ENCODE measurements around the gene HGF.

The HGF gene

GRCh38 chr7:81774551-81774950 lies 4.7 kb upstream of the HGF start:
- TF ChIP-seq ZFP30 (CRISPR knock-in tag; IDR thresholded peaks at IDR 0.05) (no peak), TSHZ2 (CRISPR knock-in tag; IDR thresholded peaks at IDR 0.05) (no peak), GLIS3 (CRISPR knock-in tag; IDR thresholded peaks at IDR 0.05) (no peak), TOX (CRISPR knock-in tag; IDR thresholded peaks at IDR 0.05; ENCODE audit: borderline replicate concordance) (no peak), ZNF70 (CRISPR knock-in tag; IDR thresholded peaks at IDR 0.05) (no peak), OSR1 (CRISPR knock-in tag; IDR thresholded peaks at IDR 0.05) (no peak), ZNF565 (CRISPR knock-in tag; conservative IDR thresholded peaks at IDR 0.05; ENCODE audit: low read depth) (no peak), ARNTL (CRISPR knock-in tag; IDR thresholded peaks at IDR 0.05; ENCODE audit: borderline replicate concordance, low read depth) (no peak), ZFP3 (CRISPR knock-in tag; IDR thresholded peaks at IDR 0.05) (no peak), SNAI2 (CRISPR knock-in tag; IDR thresholded peaks at IDR 0.05) (no peak), ZNF8 (CRISPR knock-in tag; IDR thresholded peaks at IDR 0.05) (no peak), ESRRG (CRISPR knock-in tag; IDR thresholded peaks at IDR 0.05) (no peak), ZC3H10 (CRISPR knock-in tag; IDR thresholded peaks at IDR 0.05) (no peak)
- TF ChIP-seq, protein P1, sequence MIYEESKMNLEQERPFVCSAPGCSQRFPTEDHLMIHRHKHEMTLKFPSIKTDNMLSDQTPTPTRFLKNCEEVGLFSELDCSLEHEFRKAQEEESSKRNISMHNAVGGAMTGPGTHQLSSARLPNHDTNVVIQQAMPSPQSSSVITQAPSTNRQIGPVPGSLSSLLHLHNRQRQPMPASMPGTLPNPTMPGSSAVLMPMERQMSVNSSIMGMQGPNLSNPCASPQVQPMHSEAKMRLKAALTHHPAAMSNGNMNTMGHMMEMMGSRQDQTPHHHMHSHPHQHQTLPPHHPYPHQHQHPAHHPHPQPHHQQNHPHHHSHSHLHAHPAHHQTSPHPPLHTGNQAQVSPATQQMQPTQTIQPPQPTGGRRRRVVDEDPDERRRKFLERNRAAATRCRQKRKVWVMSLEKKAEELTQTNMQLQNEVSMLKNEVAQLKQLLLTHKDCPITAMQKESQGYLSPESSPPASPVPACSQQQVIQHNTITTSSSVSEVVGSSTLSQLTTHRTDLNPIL (CRISPR knock-in tag; IDR thresholded peaks at IDR 0.05; ENCODE audit: low read depth): no peak
- ATAC-seq: no peak

- TF ChIP-seq ARNTL (CRISPR knock-in tag; IDR thresholded peaks at IDR 0.05; ENCODE audit: borderline replicate concordance, low read depth): no peak
- TF ChIP-seq ZC3H10 (CRISPR knock-in tag; IDR thresholded peaks at IDR 0.05): no peak
- TF ChIP-seq ZFP30 (CRISPR knock-in tag; IDR thresholded peaks at IDR 0.05): no peak
- no peak for TF ChIP-seq ZNF8 (CRISPR knock-in tag; IDR thresholded peaks at IDR 0.05)
- no peak for TF ChIP-seq CSDC2 (CRISPR knock-in tag; IDR thresholded peaks at IDR 0.05)
- no peak for TF ChIP-seq GLIS3 (CRISPR knock-in tag; IDR thresholded peaks at IDR 0.05)
- no peak for TF ChIP-seq ISL1 (CRISPR knock-in tag; IDR thresholded peaks at IDR 0.05)
- TF ChIP-seq, protein P2, sequence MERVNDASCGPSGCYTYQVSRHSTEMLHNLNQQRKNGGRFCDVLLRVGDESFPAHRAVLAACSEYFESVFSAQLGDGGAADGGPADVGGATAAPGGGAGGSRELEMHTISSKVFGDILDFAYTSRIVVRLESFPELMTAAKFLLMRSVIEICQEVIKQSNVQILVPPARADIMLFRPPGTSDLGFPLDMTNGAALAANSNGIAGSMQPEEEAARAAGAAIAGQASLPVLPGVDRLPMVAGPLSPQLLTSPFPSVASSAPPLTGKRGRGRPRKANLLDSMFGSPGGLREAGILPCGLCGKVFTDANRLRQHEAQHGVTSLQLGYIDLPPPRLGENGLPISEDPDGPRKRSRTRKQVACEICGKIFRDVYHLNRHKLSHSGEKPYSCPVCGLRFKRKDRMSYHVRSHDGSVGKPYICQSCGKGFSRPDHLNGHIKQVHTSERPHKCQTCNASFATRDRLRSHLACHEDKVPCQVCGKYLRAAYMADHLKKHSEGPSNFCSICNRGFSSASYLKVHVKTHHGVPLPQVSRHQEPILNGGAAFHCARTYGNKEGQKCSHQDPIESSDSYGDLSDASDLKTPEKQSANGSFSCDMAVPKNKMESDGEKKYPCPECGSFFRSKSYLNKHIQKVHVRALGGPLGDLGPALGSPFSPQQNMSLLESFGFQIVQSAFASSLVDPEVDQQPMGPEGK (CRISPR knock-in tag; IDR thresholded peaks at IDR 0.05; ENCODE audit: borderline replicate concordance): no peak
- no peak for TF ChIP-seq TSHZ2 (CRISPR knock-in tag; IDR thresholded peaks at IDR 0.05)
- no peak for TF ChIP-seq ZFP3 (CRISPR knock-in tag; IDR thresholded peaks at IDR 0.05)
- TF ChIP-seq, protein P3, sequence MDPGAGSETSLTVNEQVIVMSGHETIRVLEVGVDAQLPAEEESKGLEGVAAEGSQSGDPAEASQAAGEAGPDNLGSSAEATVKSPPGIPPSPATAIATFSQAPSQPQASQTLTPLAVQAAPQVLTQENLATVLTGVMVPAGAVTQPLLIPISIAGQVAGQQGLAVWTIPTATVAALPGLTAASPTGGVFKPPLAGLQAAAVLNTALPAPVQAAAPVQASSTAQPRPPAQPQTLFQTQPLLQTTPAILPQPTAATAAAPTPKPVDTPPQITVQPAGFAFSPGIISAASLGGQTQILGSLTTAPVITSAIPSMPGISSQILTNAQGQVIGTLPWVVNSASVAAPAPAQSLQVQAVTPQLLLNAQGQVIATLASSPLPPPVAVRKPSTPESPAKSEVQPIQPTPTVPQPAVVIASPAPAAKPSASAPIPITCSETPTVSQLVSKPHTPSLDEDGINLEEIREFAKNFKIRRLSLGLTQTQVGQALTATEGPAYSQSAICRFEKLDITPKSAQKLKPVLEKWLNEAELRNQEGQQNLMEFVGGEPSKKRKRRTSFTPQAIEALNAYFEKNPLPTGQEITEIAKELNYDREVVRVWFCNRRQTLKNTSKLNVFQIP (CRISPR knock-in tag; IDR thresholded peaks at IDR 0.05; ENCODE audit: borderline replicate concordance, low read depth): no peak
- no peak for TF ChIP-seq TOX (CRISPR knock-in tag; IDR thresholded peaks at IDR 0.05; ENCODE audit: borderline replicate concordance)
- no peak for ATAC-seq
Observed at GRCh38 chr7:81770728-81771223, 929 bp upstream of the HGF start.

All from SK-N-SH treated with all-trans-retinoic acid at 6 μM for 48 hours (cell line).